Stomach (tissue), 9 donors: Measurements from ENCODE around the gene CALHM3. TPM values are rescaled to one million over a fixed set of nuclear protein-coding genes. Genes with fewer than 3 reads are reported as not detected.

Source experiments
- DNase-seq, 2 donors: peaks; one replicate each; pipeline versions ENCODE4 v3.0.0 to v3.0.0-alpha.2; 2013 to 2019
- H3K27ac ChIP-seq, 5 donors: fragments of 200-600 bp in 4 of 5; sonication (generic) in 4 of 5; one replicate each; pipeline ENCODE4 v1.5.1; 2013 to 2019; ENCODE audit warnings: mild to moderate bottlenecking in 1 of 5, moderate library complexity in 1 of 5
- H3K27me3 ChIP-seq, 3 donors: fragments of 200-600 bp; sonication (generic); one replicate each; pipeline ENCODE4 v1.5.1; 2017 to 2019; ENCODE audit warnings: mixed run types in 1 of 3
- H3K36me3 ChIP-seq, 4 donors: fragments of 200-600 bp; sonication (generic); 1 replicate in 3 of 4; 2 replicates in 1 of 4; pipeline ENCODE4 v1.5.1; 2016 to 2019
- H3K4me1 ChIP-seq, 4 donors: fragments of 200-600 bp; sonication (generic); one replicate each; pipeline ENCODE4 v1.5.1; 2016 to 2019
- H3K4me3 ChIP-seq, 4 donors: fragments of 200-600 bp; sonication (generic) in 3 of 4; one replicate each; pipeline ENCODE4 v1.5.1; 2016 to 2019; ENCODE audit warnings: mild to moderate bottlenecking in 1 of 4
- H3K9me3 ChIP-seq, 4 donors: fragments of 200-600 bp; sonication (generic); one replicate each; pipeline ENCODE4 v1.5.1; 2016 to 2019
- EP300 ChIP-seq: sonication (generic); formaldehyde crosslinking; IDR thresholded peaks from one replicate; pipeline ENCODE4 v1.6.1; 2017; ENCODE audit warnings: antibody characterized with exemption
- POLR2A ChIP-seq, 4 donors: fragments of 450-650 bp; IDR thresholded peaks; one replicate each; pipeline ENCODE4 v1.6.1; 2016; ENCODE audit warnings: antibody characterized with exemption in 4 of 4, control low read depth in 2 of 4, mild to moderate bottlenecking in 1 of 4, moderate library complexity in 1 of 4
- POLR2AphosphoS5 ChIP-seq, 3 donors: sonication (generic); formaldehyde crosslinking; IDR thresholded peaks; one replicate each; pipeline ENCODE4 v1.6.1; 2016; ENCODE audit warnings: antibody characterized with exemption in 3 of 3
- WGBS, 5 donors: extraction: QIAGEN DNeasy Blood & Tissue Kit in 3 of 5; methylation state at CpG; one replicate each; pipeline versions ENCODE4 v1.1.5 to v1.1.7; 2013 to 2018; 5-methylcytosine and 5-hydroxymethylcytosine counted together
- intact Hi-C: fragments of 100-400 bp; cut with DNase I; formaldehyde crosslinking; loops from one replicate; pipeline ENCODE4 v1.15.1; 2023; ENCODE audit warnings: low total_unique reads
- polyA plus RNA-seq, 3 donors: library from polyadenylated mRNA; stranded (reverse); fragments of 200-250 nt; gene quantifications; one replicate each; pipeline ENCODE4 v1.2.3, GENCODE V29; 2013
- total RNA-seq, 5 donors: library from RNA; depleted of rRNA; stranded (reverse); fragments of >200 nt; gene quantifications; one replicate each; pipeline versions ENCODE4 v1.1.0 to v1.2.3, GENCODE V29; 2014 to 2016
- TF ChIP-seq, protein P1 (sequence below), 7 experiments: fragments of 450-650 bp in 4 of 7; fragments of 200-600 bp in 3 of 7; sonication (generic) in 3 of 7; IDR thresholded peaks; one replicate each; pipeline ENCODE4 v1.5.1; 2016 to 2019; ENCODE audit warnings: antibody characterized with exemption in 7 of 7, control low read depth in 2 of 7, mild to moderate bottlenecking in 1 of 7
- donor health status: healthy with polysubstance abuse.
- donor health status: Bipolar disorder and iron deficiency.
- donor health status: healthy.

The CALHM3 gene
- total and polyA plus RNA-seq, 8 donors, result not detected

DNA sequence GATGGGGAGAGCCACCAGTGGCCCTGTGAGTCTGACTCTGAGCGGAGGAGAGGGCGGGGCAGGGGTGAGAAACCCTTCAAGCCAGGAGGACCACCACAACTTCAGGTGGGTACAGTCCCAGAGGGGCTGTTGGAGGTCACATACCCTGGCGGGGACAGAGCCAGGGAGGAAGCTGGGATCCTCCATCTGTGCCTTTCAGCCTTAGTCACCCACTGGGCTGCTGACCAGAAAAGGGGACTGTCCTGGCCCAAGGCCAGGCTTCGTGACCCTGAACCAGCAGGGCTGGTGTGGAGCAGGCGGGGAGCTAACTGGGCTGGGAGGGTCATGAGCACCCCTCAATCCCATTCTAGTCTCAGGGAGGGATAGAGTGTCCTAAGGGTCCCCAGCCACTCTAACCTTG, 1.5 kb upstream of the CALHM3 start:
- H3K4me1 ChIP-seq, result peaks cover 0 to 9% (median 2%) of the 10 kb centered on the region in 4 donors
- no peak overlapping the region for H3K27ac ChIP-seq
- no peaks in the 10 kb centered on the region for H3K36me3 ChIP-seq
- no peaks in the 10 kb centered on the region for H3K9me3 ChIP-seq
- TF ChIP-seq, protein P1, sequence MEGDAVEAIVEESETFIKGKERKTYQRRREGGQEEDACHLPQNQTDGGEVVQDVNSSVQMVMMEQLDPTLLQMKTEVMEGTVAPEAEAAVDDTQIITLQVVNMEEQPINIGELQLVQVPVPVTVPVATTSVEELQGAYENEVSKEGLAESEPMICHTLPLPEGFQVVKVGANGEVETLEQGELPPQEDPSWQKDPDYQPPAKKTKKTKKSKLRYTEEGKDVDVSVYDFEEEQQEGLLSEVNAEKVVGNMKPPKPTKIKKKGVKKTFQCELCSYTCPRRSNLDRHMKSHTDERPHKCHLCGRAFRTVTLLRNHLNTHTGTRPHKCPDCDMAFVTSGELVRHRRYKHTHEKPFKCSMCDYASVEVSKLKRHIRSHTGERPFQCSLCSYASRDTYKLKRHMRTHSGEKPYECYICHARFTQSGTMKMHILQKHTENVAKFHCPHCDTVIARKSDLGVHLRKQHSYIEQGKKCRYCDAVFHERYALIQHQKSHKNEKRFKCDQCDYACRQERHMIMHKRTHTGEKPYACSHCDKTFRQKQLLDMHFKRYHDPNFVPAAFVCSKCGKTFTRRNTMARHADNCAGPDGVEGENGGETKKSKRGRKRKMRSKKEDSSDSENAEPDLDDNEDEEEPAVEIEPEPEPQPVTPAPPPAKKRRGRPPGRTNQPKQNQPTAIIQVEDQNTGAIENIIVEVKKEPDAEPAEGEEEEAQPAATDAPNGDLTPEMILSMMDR (IDR thresholded peaks at IDR 0.05), result no peak
- TF ChIP-seq POLR2AphosphoS5 (IDR thresholded peaks at IDR 0.05) (no peak), EP300 (no peak), POLR2A (IDR thresholded peaks at IDR 0.05) (no peak)
- intact Hi-C loops, result loop anchor here (5.0 kb wide), 1 partner anchor 63 kb away; no protein-coding TSS in a partner anchor
- no peak for DNase-seq
- H3K4me3 ChIP-seq, result no peak overlapping the region
- H3K27me3 ChIP-seq, result peaks cover 0 to 6% (median 0%) of the 10 kb centered on the region in 3 donors
- 66 to 86% (median 71%) methylated on average over 3 to 5 of the region's 5 CpGs for WGBS, 5 donors

DNA sequence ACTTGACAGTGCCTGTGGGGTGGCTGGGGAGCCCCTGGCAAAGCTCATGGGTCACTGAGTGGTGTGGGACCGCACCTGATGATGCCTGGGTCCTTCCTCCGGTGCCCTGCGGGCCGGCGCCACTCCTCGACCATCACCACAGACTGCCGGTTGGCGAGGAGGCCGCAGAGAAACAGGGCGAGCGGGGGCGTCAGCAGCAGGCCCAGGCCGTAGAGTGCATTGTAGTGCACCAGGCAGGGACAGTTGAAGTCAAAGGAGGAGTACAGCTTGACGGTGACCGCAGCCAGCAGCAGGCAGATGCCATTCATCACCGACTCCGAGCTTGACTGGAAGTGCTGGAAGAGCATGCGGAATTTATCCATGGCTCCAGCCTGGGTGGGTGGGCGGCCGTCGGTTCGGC, 369 bp downstream of the CALHM3 start:
- intact Hi-C loops, result no loop called here
- 83 to 93% (median 89%) methylated on average over 13 to 22 of the region's 22 CpGs for WGBS, 5 donors
- DNase-seq, result no peak
- no peaks in the 10 kb centered on the region for H3K9me3 ChIP-seq
- H3K4me1 ChIP-seq, result peaks cover 0 to 8% (median 0%) of the 10 kb centered on the region in 4 donors
- TF ChIP-seq EP300, result no peak
- TF ChIP-seq, protein P1 (IDR thresholded peaks at IDR 0.05), result no peak
- TF ChIP-seq POLR2AphosphoS5 (IDR thresholded peaks at IDR 0.05), result no peak
- TF ChIP-seq POLR2A (IDR thresholded peaks at IDR 0.05), result no peak
- no peak overlapping the region for H3K27ac ChIP-seq
- peaks cover 0 to 6% (median 0%) of the 10 kb centered on the region in 3 donors for H3K27me3 ChIP-seq
- no peaks in the 10 kb centered on the region for H3K36me3 ChIP-seq
- H3K4me3 ChIP-seq, result no peak overlapping the region

- WGBS, 5 donors, result 54 to 94% (median 73%) methylated on average over 7 to 11 of the region's 11 CpGs
- Histone ChIP-seq H3K4me3 (no peak overlapping the region), H3K9me3 (no peaks in the 10 kb centered on the region), H3K36me3 (no peaks in the 10 kb centered on the region), H3K27ac (no peak overlapping the region), H3K4me1 (peaks cover 0 to 19% (median 1%) of the 10 kb centered on the region in 4 donors), H3K27me3 (peaks cover 0 to 18% (median 0%) of the 10 kb centered on the region in 3 donors)
- no peak for DNase-seq
- no peak for TF ChIP-seq POLR2AphosphoS5 (IDR thresholded peaks at IDR 0.05)
- no peak for TF ChIP-seq EP300
- TF ChIP-seq, protein P1 (IDR thresholded peaks at IDR 0.05), result no peak
- TF ChIP-seq POLR2A (IDR thresholded peaks at IDR 0.05), result no peak
- intact Hi-C loops, result no loop called here
Observed at GRCh38 chr10:103476046-103476768, 2.8 kb downstream of the CALHM3 start.

DNA sequence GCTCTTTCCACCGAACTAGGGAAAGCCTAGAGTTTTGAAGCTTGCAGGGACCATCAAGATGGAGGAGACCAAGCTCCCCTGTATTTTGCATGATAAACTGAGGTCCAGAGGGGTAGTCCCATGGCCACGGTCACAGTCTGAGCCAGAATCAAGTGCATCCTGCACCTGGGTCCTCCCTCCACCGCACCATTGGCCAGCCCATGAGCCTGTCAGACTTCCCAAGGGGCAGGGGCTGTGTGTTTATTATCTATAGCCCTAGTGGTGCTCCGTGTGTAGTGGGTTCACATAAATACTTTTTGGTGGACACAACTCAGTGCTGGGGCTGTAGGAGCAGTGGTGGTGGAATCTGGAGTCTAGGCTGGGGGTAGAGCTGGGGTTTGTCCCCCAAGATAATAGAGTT, 3.6 kb downstream of the CALHM3 start:
- H3K36me3 ChIP-seq, result no peaks in the 10 kb centered on the region
- H3K4me1 ChIP-seq, result peaks cover 0 to 22% (median 4%) of the 10 kb centered on the region in 4 donors
- no peaks in the 10 kb centered on the region for H3K9me3 ChIP-seq
- no peak for DNase-seq
- intact Hi-C loops, result no loop called here
- H3K4me3 ChIP-seq, result no peak overlapping the region
- TF ChIP-seq POLR2A (IDR thresholded peaks at IDR 0.05) (no peak), EP300 (no peak), POLR2AphosphoS5 (IDR thresholded peaks at IDR 0.05) (no peak)
- TF ChIP-seq, protein P1 (IDR thresholded peaks at IDR 0.05), result no peak
- WGBS, 5 donors, result 75 to 82% (median 81%) methylated on average over 3 to 4 of the region's 4 CpGs
- H3K27me3 ChIP-seq, result peaks cover 0 to 22% (median 0%) of the 10 kb centered on the region in 3 donors
- no peak overlapping the region for H3K27ac ChIP-seq
